ENCODE results near the gene EGFLAM.

Gene EGFLAM

GRCh38 chr5:38420691-38421390 lies 162.5 kb downstream of the EGFLAM start:
- no peak for DNase-seq (ENCODE audit: low read depth)

GRCh38 chr5:38422622-38423021 lies 164.3 kb downstream of the EGFLAM start:
- no peak for DNase-seq (ENCODE audit: low read depth)

GRCh38 chr5:38423276-38424147 lies 165.2 kb downstream of the EGFLAM start:
- DNase-seq (ENCODE audit: low read depth): no peak

GRCh38 chr5:38424148-38425060 lies 166.0 kb downstream of the EGFLAM start:
- DNase-seq (ENCODE audit: low read depth): no peak

GRCh38 chr5:38426490-38426889 lies 168.1 kb downstream of the EGFLAM start:
- no peak for DNase-seq (ENCODE audit: low read depth)

- no peak for DNase-seq (ENCODE audit: low read depth)
These were observed 168.9 kb downstream of the EGFLAM start for GRCh38 chr5:38426986-38427950.

- DNase-seq (ENCODE audit: low read depth): no peak
These were observed 173.0 kb downstream of the EGFLAM start for GRCh38 chr5:38431242-38431853.

GRCh38 chr5:38433160-38433861 lies 175.0 kb downstream of the EGFLAM start:
- DNase-seq (ENCODE audit: low read depth): peak; percentile 76

- no peak for DNase-seq (ENCODE audit: low read depth)
These were observed 176.8 kb downstream of the EGFLAM start for GRCh38 chr5:38434966-38435705.

- DNase-seq (ENCODE audit: low read depth): no peak
These were observed 180.4 kb downstream of the EGFLAM start for GRCh38 chr5:38438757-38439156.

GRCh38 chr5:38441453-38442246 lies 183.3 kb downstream of the EGFLAM start:
- no peak for DNase-seq (ENCODE audit: low read depth)

- DNase-seq (ENCODE audit: low read depth): no peak
These were observed 183.9 kb downstream of the EGFLAM start for GRCh38 chr5:38442247-38442573.

- DNase-seq (ENCODE audit: low read depth): no peak
These were observed 185.0 kb downstream of the EGFLAM start for GRCh38 chr5:38443390-38443789.

GRCh38 chr5:38445374-38446028 lies 187.1 kb downstream of the EGFLAM start:
- DNase-seq (ENCODE audit: low read depth): no peak

GRCh38 chr5:38446029-38446522 lies 187.7 kb downstream of the EGFLAM start:
- DNase-seq (ENCODE audit: low read depth): no peak

GRCh38 chr5:38447056-38447455 lies 188.7 kb downstream of the EGFLAM start:
- DNase-seq (ENCODE audit: low read depth): no peak

GRCh38 chr5:38447786-38448185 lies 189.4 kb downstream of the EGFLAM start:
- DNase-seq (ENCODE audit: low read depth): no peak
